EH (cell line): Measurements from ENCODE around the gene MRC2.

ENCODE experiments used
- DNase-seq: peaks from one replicate; pipeline ENCODE4 v3.0.0-alpha.2; 2015; ENCODE audit warnings: low read depth

The MRC2 gene

DNA sequence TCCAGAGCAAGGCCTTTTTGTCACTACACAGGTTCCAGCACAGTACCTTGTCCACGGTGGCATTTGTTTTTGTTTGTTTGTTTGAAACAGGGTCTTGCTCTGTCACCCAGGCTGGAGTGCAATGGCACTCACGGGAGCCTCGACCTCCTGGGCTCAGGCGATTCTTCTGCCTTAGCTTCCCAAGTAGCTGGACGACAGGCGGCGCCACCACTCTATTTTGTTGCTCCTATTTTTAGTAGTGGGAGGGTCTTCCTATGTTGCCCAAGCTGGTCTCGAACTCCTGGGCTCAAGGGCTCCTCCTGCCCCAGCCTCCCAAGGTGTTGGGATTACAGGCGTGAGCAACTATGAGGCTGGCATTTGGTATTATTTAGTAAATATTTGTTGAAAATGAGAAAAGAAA is 10.3 kb downstream of the MRC2 start:
- DNase-seq = no peak

GRCh38 chr17:62641153-62641552 is 13.7 kb downstream of the MRC2 start:
- DNase-seq = no peak

- no peak for DNase-seq
Measured at GRCh38 chr17:62641951-62642350, 14.5 kb downstream of the MRC2 start.

- peak; percentile 38 for DNase-seq
Measured at GRCh38 chr17:62643496-62643895, 16.0 kb downstream of the MRC2 start.

DNA sequence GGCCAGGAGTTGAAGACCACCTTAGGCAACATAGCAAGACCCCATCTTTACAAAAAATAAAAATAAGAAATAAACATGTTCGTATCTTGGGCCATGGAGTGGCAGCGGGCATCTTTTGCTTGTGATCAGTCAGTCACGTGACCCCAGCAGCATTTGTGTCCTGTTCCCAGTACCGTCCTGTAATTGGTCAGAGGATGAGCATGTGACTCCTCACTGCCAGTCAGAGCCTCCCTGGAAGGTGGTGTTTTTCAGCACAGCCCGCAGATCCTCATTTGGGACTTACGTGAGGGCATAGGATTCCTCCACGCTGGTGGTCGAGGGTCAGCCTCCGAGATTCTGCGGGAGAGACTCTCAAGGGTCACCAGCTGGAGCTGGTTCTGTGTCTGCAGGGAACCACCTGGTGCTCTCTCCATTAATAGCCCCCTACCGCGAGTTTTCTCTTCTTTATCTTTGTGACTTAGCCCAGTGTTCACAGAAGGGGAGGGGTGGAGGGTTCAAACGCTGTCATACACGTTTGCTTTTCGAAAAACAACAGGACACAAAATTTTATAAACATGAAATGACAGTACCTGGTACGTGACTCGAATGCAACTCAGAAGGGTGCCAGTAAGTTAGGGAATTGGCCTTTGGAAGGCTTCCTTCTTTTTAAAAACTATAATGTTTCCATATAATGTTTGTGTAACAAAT is 17.2 kb downstream of the MRC2 start:
- DNase-seq = no peak

DNA sequence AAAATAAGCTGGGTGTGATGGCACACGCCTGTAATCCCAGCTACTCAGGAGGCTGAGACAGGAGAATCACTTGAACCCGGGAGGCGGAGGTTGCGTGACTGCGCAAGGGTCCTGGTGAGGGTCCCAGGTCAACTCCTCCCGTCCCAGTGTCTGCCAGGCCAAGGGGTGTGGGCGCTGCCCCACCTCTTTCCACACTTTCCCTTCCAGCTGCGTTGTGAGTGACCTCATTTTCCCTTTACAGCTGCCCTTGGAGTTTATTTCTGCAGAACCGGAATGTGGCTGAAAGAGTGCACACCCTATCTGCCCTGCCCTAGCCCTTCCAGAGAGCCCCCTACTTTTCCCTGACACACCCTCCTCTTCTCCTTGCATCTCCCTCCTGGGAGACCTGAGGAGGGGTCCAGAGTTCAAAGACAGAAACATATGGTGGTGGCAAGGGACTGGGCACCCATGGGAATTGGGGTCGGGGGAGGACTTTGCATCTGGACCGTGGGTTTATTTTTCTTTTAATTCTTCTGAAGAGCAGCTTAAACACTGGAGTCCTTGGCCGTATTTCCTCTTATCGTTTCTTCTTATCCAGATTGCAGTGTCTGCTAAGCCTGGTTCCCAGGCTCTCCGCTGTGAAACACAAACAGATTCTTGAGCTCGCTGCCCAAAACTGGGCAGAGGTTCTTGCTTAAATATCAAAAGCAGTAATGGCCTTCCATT is 20.9 kb downstream of the MRC2 start:
- no peak for DNase-seq

- DNase-seq = no peak
Measured at GRCh38 chr17:62648956-62649294, 21.5 kb downstream of the MRC2 start.

GRCh38 chr17:62649570-62649969 is 22.1 kb downstream of the MRC2 start:
- no peak for DNase-seq

DNA sequence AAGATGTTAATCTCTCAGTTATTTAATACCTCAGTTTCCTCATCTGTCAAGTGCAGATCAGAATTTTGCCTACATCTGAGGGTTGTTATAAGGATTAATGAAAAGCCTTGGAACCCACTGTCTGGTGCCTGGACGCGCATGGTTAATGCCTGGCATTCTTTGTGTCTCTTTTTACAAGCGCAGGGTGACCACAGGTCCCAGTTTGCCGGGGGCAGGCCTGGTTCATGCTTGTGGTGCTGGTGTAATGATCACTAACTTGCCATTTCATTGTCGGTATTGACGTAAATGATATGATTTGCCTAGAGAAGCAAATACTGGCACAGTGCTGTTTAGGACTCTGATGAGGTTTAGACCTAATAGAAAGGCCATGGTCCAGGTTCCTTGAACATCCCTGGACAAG is 23.1 kb downstream of the MRC2 start:
- DNase-seq = peak; percentile 45

GRCh38 chr17:62652251-62653001 is 25.0 kb downstream of the MRC2 start:
- peak; percentile 93 for DNase-seq

DNA sequence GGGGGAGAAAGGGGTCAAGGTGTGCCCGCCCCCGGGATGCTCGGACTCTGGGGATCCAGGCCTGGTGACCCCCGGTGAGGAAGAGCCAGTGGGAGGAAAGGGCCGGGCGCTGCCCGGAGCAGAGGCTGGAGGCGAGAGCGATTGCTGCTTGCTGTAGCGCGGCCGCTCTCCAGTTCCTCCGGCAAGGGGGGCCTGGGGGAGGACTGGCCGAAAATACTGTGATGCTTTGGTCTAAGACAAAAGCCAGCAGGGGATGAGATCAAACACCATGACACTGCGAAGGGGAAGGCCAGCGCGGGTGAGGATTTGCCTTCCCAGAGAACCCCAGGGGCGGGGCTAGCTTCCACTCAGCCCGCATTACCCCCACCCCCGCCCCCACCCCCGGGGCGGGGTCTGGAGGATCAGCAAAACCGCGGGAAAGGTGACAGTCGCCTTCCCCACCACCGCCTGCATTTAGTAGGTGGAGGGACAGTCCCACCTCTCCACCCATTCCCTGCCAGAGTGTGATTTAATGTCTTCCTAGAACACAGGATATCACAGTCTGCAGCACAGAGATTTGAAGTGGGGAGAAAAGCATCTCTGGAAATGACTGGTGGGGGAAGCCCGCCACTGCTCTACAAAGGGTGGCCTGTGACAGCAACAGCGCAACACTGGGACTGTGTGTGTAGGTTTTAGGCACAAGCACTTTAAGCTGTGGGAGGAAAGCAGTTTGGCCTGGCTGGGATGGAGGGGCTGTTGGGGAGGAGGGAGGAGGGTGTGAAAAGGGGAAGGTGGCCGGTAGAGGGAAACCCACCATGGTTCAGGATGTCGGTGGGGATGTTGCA is 25.7 kb downstream of the MRC2 start:
- peak; percentile 75 for DNase-seq

- peak; percentile 94 for DNase-seq
Measured at GRCh38 chr17:62653826-62654761, 26.6 kb downstream of the MRC2 start.

DNA sequence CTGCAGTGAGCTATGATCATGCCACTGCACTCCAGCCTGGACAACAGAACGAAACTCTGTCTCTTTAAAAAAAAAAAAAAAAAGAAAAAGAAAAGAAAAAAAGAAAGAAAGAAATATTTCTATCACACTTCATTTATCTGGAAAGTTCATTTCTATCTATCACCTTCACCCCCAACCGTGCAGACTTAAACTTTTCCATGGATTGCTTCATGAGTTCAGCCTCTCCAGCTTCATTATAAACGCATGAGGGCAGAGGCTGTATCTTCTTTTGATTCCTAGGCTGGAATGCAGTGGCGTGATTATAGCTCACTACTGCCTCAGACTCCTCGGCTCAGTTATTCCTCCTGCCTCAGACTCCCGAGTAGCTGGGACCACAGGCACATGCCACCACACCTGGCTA is 28.2 kb downstream of the MRC2 start:
- DNase-seq = peak; percentile 22

- DNase-seq = peak; percentile 57
Measured at GRCh38 chr17:62656446-62656845, 29.0 kb downstream of the MRC2 start.

DNA sequence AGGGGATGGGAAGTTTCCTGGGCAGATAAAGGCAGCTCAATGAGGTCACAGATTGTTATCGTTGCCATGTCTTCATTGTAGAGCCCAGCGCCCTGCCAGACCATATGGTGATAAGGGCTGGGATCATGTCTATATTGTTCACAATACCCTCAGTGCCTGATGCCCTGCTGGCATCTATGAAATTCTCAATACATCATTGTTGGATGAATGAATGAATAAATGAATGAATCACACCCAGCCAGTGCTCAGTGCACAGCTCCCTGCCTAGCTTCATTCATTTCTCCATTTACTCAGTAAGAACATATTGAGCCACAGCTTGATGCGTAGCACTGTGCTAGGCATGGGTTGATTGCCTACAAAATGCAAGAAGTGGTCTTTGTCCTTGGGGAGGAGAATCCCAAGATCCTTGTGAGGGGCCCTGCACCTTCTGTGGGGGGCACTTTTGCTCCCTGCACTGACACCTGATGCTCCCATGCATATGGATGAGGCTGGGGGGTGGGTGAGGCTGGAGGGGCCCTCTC is 29.7 kb downstream of the MRC2 start:
- DNase-seq = no peak

DNA sequence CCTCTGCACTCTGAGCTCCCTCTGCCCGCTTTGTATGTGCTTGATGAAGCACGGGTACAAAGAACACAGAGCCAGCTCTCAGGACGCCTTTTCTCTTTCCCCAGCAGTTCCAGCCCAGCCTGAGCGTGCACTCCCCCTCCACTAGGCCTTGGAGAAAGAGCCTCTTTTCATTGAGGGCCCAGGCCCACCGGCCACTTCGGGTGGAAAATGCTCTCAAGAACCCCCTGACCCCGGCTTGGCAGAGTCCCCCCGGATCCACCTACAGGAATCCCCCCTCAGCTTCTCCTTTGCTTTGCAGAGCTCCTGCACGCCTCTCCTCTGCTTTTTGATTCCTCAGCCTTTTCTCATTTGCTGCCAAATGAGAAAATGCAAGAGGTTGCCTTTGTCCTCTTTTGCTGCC is 30.2 kb downstream of the MRC2 start:
- no peak for DNase-seq

- DNase-seq = no peak
Measured at GRCh38 chr17:62658136-62658920, 30.9 kb downstream of the MRC2 start.

DNA sequence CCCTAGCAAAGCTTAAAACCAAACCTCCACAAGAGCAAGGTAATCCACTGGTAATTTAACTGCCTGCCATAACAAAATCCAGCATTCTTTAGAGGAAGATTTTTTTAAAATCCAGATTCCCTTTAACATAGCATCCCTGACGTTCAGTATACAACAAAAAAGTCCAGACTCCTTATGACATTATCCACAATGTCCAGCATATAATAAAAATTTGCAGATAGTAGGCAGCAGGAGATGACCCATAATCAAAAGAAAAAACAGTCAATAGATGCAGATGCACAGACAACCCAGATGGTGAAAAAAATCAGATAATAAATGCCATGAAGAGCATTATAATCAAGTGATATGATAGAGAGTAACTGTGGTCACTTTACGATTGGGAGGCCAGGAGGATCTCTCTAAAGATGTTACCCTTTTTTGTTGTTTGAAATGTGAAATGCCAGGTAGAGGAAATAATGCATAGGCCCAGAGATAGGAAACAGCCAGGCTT is 33.2 kb downstream of the MRC2 start:
- DNase-seq = no peak

GRCh38 chr17:62661337-62661736 is 33.9 kb downstream of the MRC2 start:
- no peak for DNase-seq

DNA sequence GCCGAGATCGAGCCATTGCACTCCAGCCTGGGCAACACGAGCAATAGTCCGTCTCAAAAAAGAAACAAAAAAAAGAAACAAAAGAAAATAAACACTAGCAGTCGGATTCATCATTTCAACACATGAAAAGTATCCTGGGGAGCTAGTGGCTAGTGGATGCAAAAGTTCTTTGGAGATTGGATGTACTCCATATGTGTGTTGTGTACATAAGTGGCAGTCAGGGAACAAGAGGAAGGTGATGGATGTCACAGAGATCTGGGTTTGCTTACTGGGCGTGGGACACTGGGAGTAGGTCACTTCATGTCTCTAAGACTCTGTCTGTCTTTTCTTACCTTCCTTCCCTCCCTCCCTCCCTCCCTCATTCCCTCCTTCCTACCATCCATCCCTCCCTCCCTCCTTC is 35.4 kb downstream of the MRC2 start:
- peak; percentile 20 for DNase-seq
